ENCODE results near the gene DACH1. TPM values are rescaled to one million over a fixed set of nuclear protein-coding genes. Genes with fewer than 3 reads are reported as not detected.

Gene DACH1
- total and polyA plus RNA-seq, 9 of the 15 experiments (the other 6 are each of a cell fraction or from before 2014, with no cell fraction given): 0.04 to 0.07 (median 0.04) TPM; not detected in 2

DNA sequence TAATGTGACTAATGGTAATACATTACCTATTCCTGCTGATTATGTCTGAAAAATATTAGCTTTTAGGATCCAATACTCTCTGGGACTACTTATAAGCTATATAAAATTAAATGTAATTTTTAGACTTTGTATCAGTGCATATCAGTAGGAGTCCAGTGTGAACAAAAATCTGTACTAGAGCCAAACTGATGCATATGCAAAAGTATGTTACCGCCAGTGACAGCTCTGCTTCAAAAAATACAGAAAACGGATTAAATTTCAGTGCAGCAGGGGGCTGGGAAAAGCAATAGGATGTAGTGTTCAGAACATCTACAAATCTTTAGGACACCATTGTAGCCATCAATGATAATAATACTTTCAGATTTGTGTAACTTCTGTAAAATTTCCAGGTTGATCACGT, 385.5 kb downstream of the DACH1 start:
- H3K36me3 ChIP-seq (ENCODE audit: control insufficient read depth, insufficient read depth, low read length): no peaks in the 10 kb centered on the region
- H3K9ac ChIP-seq (ENCODE audit: insufficient read depth in 1 of 2, low read depth in 2 of 2, low read length in 2 of 2): no peak overlapping the region
- H3K27ac ChIP-seq (ENCODE audit: extremely low read depth, low read depth, low read length): no peak overlapping the region
- 0% methylated on average over 3 of the region's 3 CpGs for WGBS (ENCODE audit: insufficient coverage, low coverage, missing lambda C conversion rate)
- no peaks in the 10 kb centered on the region for H3K4me1 ChIP-seq (replicated peaks in 1 of 2; ENCODE audit: control insufficient read depth in 2 of 2, insufficient read depth in 2 of 2, low read length in 2 of 2)
- intact Hi-C loops (cut with micrococcal nuclease): no loop called here
- no peaks in the 10 kb centered on the region for H3K9me1 ChIP-seq (ENCODE audit: control insufficient read depth, insufficient read depth, low read length)
- FAIRE-seq (no peak), DNase-seq (ENCODE audit: extremely low read depth in 1 of 4, low spot score in 3 of 4) (no peak), ATAC-seq (no peak)
- H4K20me1 ChIP-seq (replicated peaks; ENCODE audit: control insufficient read depth, insufficient read depth, low read length): no peaks in the 10 kb centered on the region
- no peaks in the 10 kb centered on the region; the same call in 1 of the 2 replicates for H3K9me3 ChIP-seq (replicated peaks; ENCODE audit: control insufficient read depth, insufficient read depth, low read depth, low read length)
- in situ Hi-C loops (cut with MboI): no loop called here
- H3K4me3 ChIP-seq: no peak overlapping the region
- no peaks in the 10 kb centered on the region for H3K79me2 ChIP-seq (ENCODE audit: control insufficient read depth, insufficient read depth, low read length)
- ChIA-PET POLR2A (no interaction called here), CTCF (ENCODE audit: low intra/inter-chr PET ratio) (no interaction called here)
- TF ChIP-seq CREB1 (IDR thresholded peaks at IDR 0.05) (no peak), CREB1 (CRISPR knock-in tag; IDR thresholded peaks at IDR 0.05) (no peak), MAZ (CRISPR knock-in tag; conservative IDR thresholded peaks at IDR 0.05 in 1 of 2, IDR thresholded peaks at IDR 0.05 in 1 of 2) (no peak), MCM7 (IDR thresholded peaks at IDR 0.05) (no peak), CCNT2 (IDR thresholded peaks at IDR 0.05; ENCODE audit: borderline replicate concordance, extremely low read depth, insufficient read length, low read depth, low read length) (no peak), MEF2D (tag; conservative IDR thresholded peaks at IDR 0.05; ENCODE audit: low read depth) (no peak), ZSCAN29 (IDR thresholded peaks at IDR 0.05) (no peak), ZFPM2 (CRISPR knock-in tag; IDR thresholded peaks at IDR 0.05) (no peak), ZBTB1 (CRISPR knock-in tag; IDR thresholded peaks at IDR 0.05; ENCODE audit: borderline replicate concordance, low read depth) (no peak), NCOR1 (IDR thresholded peaks at IDR 0.05) (no peak), ZNF583 (CRISPR knock-in tag; IDR thresholded peaks at IDR 0.05) (no peak), GTF2F1 (IDR thresholded peaks at IDR 0.05; ENCODE audit: low read depth, low read length) (no peak), FOXP1 (CRISPR knock-in tag; IDR thresholded peaks at IDR 0.05) (no peak), TBL1XR1 (IDR thresholded peaks at IDR 0.05; ENCODE audit: low read length in 2 of 2) (no peak), SAFB (IDR thresholded peaks at IDR 0.05; ENCODE audit: borderline replicate concordance, low read depth, low read length) (no peak), NFIX (CRISPR knock-in tag; IDR thresholded peaks at IDR 0.05; ENCODE audit: low read depth) (no peak)
- TF ChIP-seq, protein P1, sequence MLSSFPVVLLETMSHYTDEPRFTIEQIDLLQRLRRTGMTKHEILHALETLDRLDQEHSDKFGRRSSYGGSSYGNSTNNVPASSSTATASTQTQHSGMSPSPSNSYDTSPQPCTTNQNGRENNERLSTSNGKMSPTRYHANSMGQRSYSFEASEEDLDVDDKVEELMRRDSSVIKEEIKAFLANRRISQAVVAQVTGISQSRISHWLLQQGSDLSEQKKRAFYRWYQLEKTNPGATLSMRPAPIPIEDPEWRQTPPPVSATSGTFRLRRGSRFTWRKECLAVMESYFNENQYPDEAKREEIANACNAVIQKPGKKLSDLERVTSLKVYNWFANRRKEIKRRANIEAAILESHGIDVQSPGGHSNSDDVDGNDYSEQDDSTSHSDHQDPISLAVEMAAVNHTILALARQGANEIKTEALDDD (IDR thresholded peaks at IDR 0.05): no peak
- TF ChIP-seq, protein P2, sequence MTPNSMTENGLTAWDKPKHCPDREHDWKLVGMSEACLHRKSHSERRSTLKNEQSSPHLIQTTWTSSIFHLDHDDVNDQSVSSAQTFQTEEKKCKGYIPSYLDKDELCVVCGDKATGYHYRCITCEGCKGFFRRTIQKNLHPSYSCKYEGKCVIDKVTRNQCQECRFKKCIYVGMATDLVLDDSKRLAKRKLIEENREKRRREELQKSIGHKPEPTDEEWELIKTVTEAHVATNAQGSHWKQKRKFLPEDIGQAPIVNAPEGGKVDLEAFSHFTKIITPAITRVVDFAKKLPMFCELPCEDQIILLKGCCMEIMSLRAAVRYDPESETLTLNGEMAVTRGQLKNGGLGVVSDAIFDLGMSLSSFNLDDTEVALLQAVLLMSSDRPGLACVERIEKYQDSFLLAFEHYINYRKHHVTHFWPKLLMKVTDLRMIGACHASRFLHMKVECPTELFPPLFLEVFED (CRISPR knock-in tag; conservative IDR thresholded peaks at IDR 0.05): no peak
- TF ChIP-seq, protein P3, sequence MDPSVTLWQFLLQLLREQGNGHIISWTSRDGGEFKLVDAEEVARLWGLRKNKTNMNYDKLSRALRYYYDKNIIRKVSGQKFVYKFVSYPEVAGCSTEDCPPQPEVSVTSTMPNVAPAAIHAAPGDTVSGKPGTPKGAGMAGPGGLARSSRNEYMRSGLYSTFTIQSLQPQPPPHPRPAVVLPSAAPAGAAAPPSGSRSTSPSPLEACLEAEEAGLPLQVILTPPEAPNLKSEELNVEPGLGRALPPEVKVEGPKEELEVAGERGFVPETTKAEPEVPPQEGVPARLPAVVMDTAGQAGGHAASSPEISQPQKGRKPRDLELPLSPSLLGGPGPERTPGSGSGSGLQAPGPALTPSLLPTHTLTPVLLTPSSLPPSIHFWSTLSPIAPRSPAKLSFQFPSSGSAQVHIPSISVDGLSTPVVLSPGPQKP (CRISPR knock-in tag; IDR thresholded peaks at IDR 0.05): no peak
- no TSS peak for BruUV-seq (replicated peaks)
- no peak overlapping the region for H3K4me2 ChIP-seq (ENCODE audit: insufficient read depth, low read length)
- no peak overlapping the region for H2AFZ ChIP-seq (ENCODE audit: low read depth, low read length)
- H3K27me3 ChIP-seq (ENCODE audit: control insufficient read depth in 2 of 2, insufficient read depth in 2 of 2, low read length in 2 of 2): no peaks in the 10 kb centered on the region

All from K562 (cell line).